GM23338 (cell line): Measurements from ENCODE around the gene RIMS4. TPM values are rescaled to one million over a fixed set of nuclear protein-coding genes. Genes with fewer than 3 reads are reported as not detected.

Experiments
- ATAC-seq: fragments of 200-7000 bp; cut with Tn5 transposase; 3 replicates; pipeline ENCODE4 v1.9.1; 2020
- DNase-seq: peaks from one replicate; pipeline ENCODE4 v3.0.0-alpha.2; 2015; ENCODE audit warnings: low spot score
- H2AFZ ChIP-seq: fragments of 200-600 bp; sonication (generic); 2 replicates; pipeline ENCODE4 v1.8.0; 2016; ENCODE audit warnings: antibody characterized with exemption, mild to moderate bottlenecking, moderate library complexity
- H3F3A ChIP-seq: fragments of 200-600 bp; sonication (generic); replicated peaks from 2 replicates; pipeline ENCODE4 v1.8.0; 2017; ENCODE audit warnings: antibody characterized with exemption, mixed run types, low read depth
- H3K27ac ChIP-seq: fragments of 200-600 bp; sonication (generic); 2 replicates; pipeline ENCODE4 v1.6.1; 2016; ENCODE audit warnings: low read depth
- H3K27me3 ChIP-seq: fragments of 200-600 bp; sonication (generic); 2 replicates; pipeline ENCODE4 v1.8.0; 2016; ENCODE audit warnings: mild to moderate bottlenecking, mixed run types, moderate library complexity; ENCODE audit not compliant: insufficient read depth
- H3K36me3 ChIP-seq: fragments of 200-600 bp; sonication (generic); 2 replicates; pipeline ENCODE4 v1.8.0; 2016; ENCODE audit warnings: mild to moderate bottlenecking; ENCODE audit not compliant: insufficient read depth
- H3K4me1 ChIP-seq: fragments of 200-600 bp; sonication (generic); 2 replicates; pipeline ENCODE4 v1.8.0; 2016; ENCODE audit warnings: mild to moderate bottlenecking, moderate library complexity; ENCODE audit not compliant: insufficient read depth
- H3K4me2 ChIP-seq: fragments of 200-600 bp; sonication (generic); 2 replicates; pipeline ENCODE4 v1.7.1; 2017; ENCODE audit warnings: mixed run types
- H3K4me3 ChIP-seq: fragments of 200-600 bp; sonication (generic); 2 replicates; pipeline ENCODE4 v1.6.1; 2016; ENCODE audit warnings: mixed run types
- H3K79me2 ChIP-seq: fragments of 200-600 bp; sonication (generic); replicated peaks from 2 replicates; pipeline ENCODE4 v1.8.0; 2017; ENCODE audit warnings: mild to moderate bottlenecking; ENCODE audit not compliant: insufficient read depth
- H3K9me2 ChIP-seq: fragments of 200-600 bp; sonication (generic); 2 replicates; pipeline ENCODE4 v1.8.0; 2017; ENCODE audit not compliant: insufficient read depth
- H4K20me1 ChIP-seq: fragments of 200-600 bp; sonication (generic); replicated peaks from 2 replicates; pipeline ENCODE4 v1.8.0; 2017; ENCODE audit warnings: mild to moderate bottlenecking; ENCODE audit not compliant: insufficient read depth
- H3K27ac Mint-ChIP-seq: 2 replicates; pipeline ENCODE4 v1.8.0; 2020; ENCODE audit warnings: inconsistent platforms, mild to moderate bottlenecking, moderate library complexity, mixed read lengths
- H3K27me3 Mint-ChIP-seq: 3 replicates; pipeline ENCODE4 v1.8.0; 2022; ENCODE audit warnings: low read depth, mild to moderate bottlenecking, moderate library complexity, mixed read lengths, inconsistent platforms; ENCODE audit not compliant: insufficient read depth, poor library complexity
- H3K36me3 Mint-ChIP-seq: 3 replicates; pipeline ENCODE4 v1.8.0; 2021; ENCODE audit warnings: low read depth, mild to moderate bottlenecking, inconsistent platforms, moderate library complexity, mixed read lengths
- H3K4me1 Mint-ChIP-seq: 3 replicates; pipeline ENCODE4 v1.8.0; 2020; ENCODE audit warnings: mild to moderate bottlenecking, inconsistent platforms, mixed read lengths
- H3K4me3 Mint-ChIP-seq: 3 replicates; pipeline ENCODE4 v1.8.0; 2021; ENCODE audit warnings: moderate library complexity, mild to moderate bottlenecking, inconsistent platforms, mixed read lengths
- H3K9me3 Mint-ChIP-seq: 3 replicates; pipeline ENCODE4 v1.8.0; 2020; ENCODE audit warnings: moderate library complexity, mild to moderate bottlenecking, inconsistent platforms, mixed read lengths
- CREB1 ChIP-seq: fragments of 250-450 bp; sonication (Bioruptor Pico); IDR thresholded peaks from 2 replicates; pipeline ENCODE4 v1.5.0; 2020; ENCODE audit warnings: low read depth, mild to moderate bottlenecking, moderate library complexity
- EZH2phosphoT487 ChIP-seq: fragments of 200-600 bp; sonication (generic); IDR thresholded peaks from one replicate; pipeline ENCODE4 v1.8.1; 2018; ENCODE audit warnings: antibody characterized with exemption; ENCODE audit not compliant: unreplicated experiment
- JUNB ChIP-seq: IDR thresholded peaks from one replicate; pipeline ENCODE4 v1.6.1; 2016; ENCODE audit warnings: antibody characterized with exemption; ENCODE audit not compliant: unreplicated experiment
- NANOG ChIP-seq: IDR thresholded peaks from 2 replicates; pipeline ENCODE4 v1.6.1; 2016; ENCODE audit warnings: antibody characterized with exemption, borderline replicate concordance
- POLR2AphosphoS5 ChIP-seq: IDR thresholded peaks from 2 replicates; pipeline ENCODE4 v1.6.1; 2016; ENCODE audit warnings: antibody characterized with exemption, low read depth
- STAT1 ChIP-seq: IDR thresholded peaks from one replicate; pipeline ENCODE4 v1.6.1; 2016; ENCODE audit warnings: antibody characterized with exemption; ENCODE audit not compliant: unreplicated experiment
- ZNF331 ChIP-seq: fragments of 250-450 bp; sonication (Bioruptor Pico); IDR thresholded peaks from 2 replicates; pipeline ENCODE4 v1.5.0; 2020; ENCODE audit warnings: low read depth, mild to moderate bottlenecking, moderate library complexity
- polyA plus RNA-seq: library from polyadenylated mRNA; unstranded; fragments of >200 nt; fragmentation: Nextera tagmentation; extraction: Ambion mirVana; gene quantifications from 2 replicates; pipeline ENCODE4 v1.2.1, GENCODE V29; 2016
- total RNA-seq: library from RNA; depleted of rRNA; stranded (reverse); fragments of >200 nt; shearing (Covaris generic); gene quantifications from 2 replicates; pipeline ENCODE4 v1.2.3, GENCODE V29; 2014
- TF ChIP-seq, protein P1 (sequence below): IDR thresholded peaks from one replicate; pipeline ENCODE4 v1.6.1; 2018; ENCODE audit warnings: antibody characterized with exemption; ENCODE audit not compliant: unreplicated experiment
- TF ChIP-seq, protein P2 (sequence below), 2 experiments: fragments of 200-600 bp in 1 of 2; sonication (generic) in 1 of 2; conservative IDR thresholded peaks; 2 replicates each; pipeline versions ENCODE4 v1.5.1 to v1.6.1; 2016 to 2017; ENCODE audit warnings: antibody characterized with exemption in 2 of 2, low read depth in 2 of 2, mild to moderate bottlenecking in 2 of 2, moderate library complexity in 1 of 2
- TF ChIP-seq, protein P3 (sequence below): fragments of 250-450 bp; sonication (Bioruptor Pico); IDR thresholded peaks from 2 replicates; pipeline ENCODE4 v1.5.0; 2020; ENCODE audit warnings: mild to moderate bottlenecking, moderate library complexity
- TF ChIP-seq, protein P4 (sequence below): IDR thresholded peaks from 2 replicates; pipeline ENCODE4 v1.6.1; 2016; ENCODE audit warnings: antibody characterized with exemption

Gene RIMS4
- total and polyA plus RNA-seq, 2 experiments from 2014 or later: 3.5 to 39.7 TPM

DNA sequence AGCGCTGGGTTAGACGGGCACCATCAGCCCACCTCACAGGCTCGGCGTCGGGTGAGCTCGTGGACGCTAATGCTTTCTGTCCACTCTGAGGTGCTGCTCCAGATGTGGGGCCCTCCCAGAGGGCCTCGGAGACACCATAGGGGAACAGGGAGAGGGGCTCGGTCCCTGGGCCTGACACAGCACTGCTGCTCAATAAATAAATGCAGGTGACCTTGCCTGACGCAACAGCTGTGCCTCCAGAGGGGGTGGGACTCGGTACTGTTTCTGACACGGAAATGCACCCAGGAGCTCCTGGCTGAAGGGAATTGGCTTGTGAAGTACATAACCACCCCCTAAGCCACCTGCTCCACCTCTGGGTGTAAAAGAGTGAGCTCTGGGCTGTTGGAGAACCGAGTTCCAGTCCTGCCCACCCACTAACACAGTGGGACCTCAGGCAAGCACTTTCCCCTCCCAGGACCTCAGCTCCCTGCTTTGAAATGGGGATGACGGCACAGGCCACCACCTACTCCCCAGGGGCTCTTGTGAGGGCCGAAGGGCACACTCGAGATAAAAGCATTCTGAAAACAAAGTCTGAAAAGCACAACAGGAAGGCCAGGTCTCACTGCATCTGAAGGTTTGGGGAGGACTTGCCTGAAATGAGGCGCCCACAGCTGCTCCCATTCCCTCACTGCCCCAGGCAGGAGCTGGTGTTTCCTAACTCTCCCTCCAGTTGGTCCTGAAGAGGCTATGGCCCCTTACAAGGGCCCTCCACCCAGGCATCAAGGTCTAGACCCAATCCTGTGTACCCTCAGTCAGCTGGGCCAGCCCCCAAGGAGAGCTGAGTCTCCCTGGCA, 58.0 kb downstream of the RIMS4 start:
- peaks cover 13% of the 10 kb centered on the region for H3K4me1 Mint-ChIP-seq
- H3K27ac Mint-ChIP-seq: peak overlapping the region; percentile 52; the same call in 1 of the 2 replicates
- H3K4me3 ChIP-seq: no peak overlapping the region
- H3K9me3 Mint-ChIP-seq: no peaks in the 10 kb centered on the region
- peaks cover 17% of the 10 kb centered on the region for H3K27me3 Mint-ChIP-seq
- no peak overlapping the region for H2AFZ ChIP-seq
- H4K20me1 ChIP-seq: no peaks in the 10 kb centered on the region
- no peak for DNase-seq
- H3K4me1 ChIP-seq: peaks cover 4% of the 10 kb centered on the region
- no peaks in the 10 kb centered on the region for H3K27me3 ChIP-seq
- no peaks in the 10 kb centered on the region for H3K36me3 ChIP-seq
- H3F3A ChIP-seq: peaks cover 6% of the 10 kb centered on the region; the same call in 1 of the 2 replicates
- ATAC-seq: peak; percentile 13; the same call in 2 of the 3 replicates
- H3K4me3 Mint-ChIP-seq: no peak overlapping the region; the same call in 2 of the 3 replicates
- H3K4me2 ChIP-seq: no peak overlapping the region
- no peaks in the 10 kb centered on the region for H3K9me2 ChIP-seq
- TF ChIP-seq NANOG: no peak
- TF ChIP-seq, protein P1, sequence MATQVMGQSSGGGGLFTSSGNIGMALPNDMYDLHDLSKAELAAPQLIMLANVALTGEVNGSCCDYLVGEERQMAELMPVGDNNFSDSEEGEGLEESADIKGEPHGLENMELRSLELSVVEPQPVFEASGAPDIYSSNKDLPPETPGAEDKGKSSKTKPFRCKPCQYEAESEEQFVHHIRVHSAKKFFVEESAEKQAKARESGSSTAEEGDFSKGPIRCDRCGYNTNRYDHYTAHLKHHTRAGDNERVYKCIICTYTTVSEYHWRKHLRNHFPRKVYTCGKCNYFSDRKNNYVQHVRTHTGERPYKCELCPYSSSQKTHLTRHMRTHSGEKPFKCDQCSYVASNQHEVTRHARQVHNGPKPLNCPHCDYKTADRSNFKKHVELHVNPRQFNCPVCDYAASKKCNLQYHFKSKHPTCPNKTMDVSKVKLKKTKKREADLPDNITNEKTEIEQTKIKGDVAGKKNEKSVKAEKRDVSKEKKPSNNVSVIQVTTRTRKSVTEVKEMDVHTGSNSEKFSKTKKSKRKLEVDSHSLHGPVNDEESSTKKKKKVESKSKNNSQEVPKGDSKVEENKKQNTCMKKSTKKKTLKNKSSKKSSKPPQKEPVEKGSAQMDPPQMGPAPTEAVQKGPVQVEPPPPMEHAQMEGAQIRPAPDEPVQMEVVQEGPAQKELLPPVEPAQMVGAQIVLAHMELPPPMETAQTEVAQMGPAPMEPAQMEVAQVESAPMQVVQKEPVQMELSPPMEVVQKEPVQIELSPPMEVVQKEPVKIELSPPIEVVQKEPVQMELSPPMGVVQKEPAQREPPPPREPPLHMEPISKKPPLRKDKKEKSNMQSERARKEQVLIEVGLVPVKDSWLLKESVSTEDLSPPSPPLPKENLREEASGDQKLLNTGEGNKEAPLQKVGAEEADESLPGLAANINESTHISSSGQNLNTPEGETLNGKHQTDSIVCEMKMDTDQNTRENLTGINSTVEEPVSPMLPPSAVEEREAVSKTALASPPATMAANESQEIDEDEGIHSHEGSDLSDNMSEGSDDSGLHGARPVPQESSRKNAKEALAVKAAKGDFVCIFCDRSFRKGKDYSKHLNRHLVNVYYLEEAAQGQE: no peak
- TF ChIP-seq JUNB: no peak
- TF ChIP-seq, protein P2, sequence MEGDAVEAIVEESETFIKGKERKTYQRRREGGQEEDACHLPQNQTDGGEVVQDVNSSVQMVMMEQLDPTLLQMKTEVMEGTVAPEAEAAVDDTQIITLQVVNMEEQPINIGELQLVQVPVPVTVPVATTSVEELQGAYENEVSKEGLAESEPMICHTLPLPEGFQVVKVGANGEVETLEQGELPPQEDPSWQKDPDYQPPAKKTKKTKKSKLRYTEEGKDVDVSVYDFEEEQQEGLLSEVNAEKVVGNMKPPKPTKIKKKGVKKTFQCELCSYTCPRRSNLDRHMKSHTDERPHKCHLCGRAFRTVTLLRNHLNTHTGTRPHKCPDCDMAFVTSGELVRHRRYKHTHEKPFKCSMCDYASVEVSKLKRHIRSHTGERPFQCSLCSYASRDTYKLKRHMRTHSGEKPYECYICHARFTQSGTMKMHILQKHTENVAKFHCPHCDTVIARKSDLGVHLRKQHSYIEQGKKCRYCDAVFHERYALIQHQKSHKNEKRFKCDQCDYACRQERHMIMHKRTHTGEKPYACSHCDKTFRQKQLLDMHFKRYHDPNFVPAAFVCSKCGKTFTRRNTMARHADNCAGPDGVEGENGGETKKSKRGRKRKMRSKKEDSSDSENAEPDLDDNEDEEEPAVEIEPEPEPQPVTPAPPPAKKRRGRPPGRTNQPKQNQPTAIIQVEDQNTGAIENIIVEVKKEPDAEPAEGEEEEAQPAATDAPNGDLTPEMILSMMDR (conservative IDR thresholded peaks at IDR 0.05; ENCODE audit: low read depth in 2 of 2): no peak
- no peak for TF ChIP-seq EZH2phosphoT487
- no peak for TF ChIP-seq ZNF331 (CRISPR knock-in tag)
- no peak for TF ChIP-seq POLR2AphosphoS5
- TF ChIP-seq, protein P3, sequence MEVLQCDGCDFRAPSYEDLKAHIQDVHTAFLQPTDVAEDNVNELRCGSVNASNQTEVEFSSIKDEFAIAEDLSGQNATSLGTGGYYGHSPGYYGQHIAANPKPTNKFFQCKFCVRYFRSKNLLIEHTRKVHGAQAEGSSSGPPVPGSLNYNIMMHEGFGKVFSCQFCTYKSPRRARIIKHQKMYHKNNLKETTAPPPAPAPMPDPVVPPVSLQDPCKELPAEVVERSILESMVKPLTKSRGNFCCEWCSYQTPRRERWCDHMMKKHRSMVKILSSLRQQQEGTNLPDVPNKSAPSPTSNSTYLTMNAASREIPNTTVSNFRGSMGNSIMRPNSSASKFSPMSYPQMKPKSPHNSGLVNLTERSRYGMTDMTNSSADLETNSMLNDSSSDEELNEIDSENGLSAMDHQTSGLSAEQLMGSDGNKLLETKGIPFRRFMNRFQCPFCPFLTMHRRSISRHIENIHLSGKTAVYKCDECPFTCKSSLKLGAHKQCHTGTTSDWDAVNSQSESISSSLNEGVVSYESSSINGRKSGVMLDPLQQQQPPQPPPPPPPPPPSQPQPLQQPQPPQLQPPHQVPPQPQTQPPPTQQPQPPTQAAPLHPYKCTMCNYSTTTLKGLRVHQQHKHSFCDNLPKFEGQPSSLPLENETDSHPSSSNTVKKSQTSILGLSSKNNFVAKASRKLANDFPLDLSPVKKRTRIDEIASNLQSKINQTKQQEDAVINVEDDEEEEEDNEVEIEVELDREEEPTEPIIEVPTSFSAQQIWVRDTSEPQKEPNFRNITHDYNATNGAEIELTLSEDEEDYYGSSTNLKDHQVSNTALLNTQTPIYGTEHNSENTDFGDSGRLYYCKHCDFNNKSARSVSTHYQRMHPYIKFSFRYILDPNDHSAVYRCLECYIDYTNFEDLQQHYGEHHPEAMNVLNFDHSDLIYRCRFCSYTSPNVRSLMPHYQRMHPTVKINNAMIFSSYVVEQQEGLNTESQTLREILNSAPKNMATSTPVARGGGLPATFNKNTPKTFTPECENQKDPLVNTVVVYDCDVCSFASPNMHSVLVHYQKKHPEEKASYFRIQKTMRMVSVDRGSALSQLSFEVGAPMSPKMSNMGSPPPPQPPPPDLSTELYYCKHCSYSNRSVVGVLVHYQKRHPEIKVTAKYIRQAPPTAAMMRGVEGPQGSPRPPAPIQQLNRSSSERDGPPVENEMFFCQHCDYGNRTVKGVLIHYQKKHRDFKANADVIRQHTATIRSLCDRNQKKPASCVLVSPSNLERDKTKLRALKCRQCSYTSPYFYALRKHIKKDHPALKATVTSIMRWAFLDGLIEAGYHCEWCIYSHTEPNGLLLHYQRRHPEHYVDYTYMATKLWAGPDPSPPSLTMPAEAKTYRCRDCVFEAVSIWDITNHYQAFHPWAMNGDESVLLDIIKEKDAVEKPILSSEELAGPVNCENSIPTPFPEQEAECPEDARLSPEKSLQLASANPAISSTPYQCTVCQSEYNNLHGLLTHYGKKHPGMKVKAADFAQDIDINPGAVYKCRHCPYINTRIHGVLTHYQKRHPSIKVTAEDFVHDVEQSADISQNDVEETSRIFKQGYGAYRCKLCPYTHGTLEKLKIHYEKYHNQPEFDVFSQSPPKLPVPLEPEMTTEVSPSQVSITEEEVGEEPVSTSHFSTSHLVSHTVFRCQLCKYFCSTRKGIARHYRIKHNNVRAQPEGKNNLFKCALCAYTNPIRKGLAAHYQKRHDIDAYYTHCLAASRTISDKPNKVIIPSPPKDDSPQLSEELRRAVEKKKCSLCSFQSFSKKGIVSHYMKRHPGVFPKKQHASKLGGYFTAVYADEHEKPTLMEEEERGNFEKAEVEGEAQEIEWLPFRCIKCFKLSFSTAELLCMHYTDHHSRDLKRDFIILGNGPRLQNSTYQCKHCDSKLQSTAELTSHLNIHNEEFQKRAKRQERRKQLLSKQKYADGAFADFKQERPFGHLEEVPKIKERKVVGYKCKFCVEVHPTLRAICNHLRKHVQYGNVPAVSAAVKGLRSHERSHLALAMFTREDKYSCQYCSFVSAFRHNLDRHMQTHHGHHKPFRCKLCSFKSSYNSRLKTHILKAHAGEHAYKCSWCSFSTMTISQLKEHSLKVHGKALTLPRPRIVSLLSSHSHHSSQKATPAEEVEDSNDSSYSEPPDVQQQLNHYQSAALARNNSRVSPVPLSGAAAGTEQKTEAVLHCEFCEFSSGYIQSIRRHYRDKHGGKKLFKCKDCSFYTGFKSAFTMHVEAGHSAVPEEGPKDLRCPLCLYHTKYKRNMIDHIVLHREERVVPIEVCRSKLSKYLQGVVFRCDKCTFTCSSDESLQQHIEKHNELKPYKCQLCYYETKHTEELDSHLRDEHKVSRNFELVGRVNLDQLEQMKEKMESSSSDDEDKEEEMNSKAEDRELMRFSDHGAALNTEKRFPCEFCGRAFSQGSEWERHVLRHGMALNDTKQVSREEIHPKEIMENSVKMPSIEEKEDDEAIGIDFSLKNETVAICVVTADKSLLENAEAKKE (CRISPR knock-in tag): no peak
- no peak for TF ChIP-seq CREB1
- TF ChIP-seq STAT1: no peak
- TF ChIP-seq, protein P4, sequence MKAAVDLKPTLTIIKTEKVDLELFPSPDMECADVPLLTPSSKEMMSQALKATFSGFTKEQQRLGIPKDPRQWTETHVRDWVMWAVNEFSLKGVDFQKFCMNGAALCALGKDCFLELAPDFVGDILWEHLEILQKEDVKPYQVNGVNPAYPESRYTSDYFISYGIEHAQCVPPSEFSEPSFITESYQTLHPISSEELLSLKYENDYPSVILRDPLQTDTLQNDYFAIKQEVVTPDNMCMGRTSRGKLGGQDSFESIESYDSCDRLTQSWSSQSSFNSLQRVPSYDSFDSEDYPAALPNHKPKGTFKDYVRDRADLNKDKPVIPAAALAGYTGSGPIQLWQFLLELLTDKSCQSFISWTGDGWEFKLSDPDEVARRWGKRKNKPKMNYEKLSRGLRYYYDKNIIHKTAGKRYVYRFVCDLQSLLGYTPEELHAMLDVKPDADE: no peak
- no peaks in the 10 kb centered on the region for H3K79me2 ChIP-seq
- H3K27ac ChIP-seq: no peak overlapping the region
- peaks cover 8% of the 10 kb centered on the region; the same call in 2 of the 3 replicates for H3K36me3 Mint-ChIP-seq
